ENCODE measurements around the gene NDUFAF4.

DNA sequence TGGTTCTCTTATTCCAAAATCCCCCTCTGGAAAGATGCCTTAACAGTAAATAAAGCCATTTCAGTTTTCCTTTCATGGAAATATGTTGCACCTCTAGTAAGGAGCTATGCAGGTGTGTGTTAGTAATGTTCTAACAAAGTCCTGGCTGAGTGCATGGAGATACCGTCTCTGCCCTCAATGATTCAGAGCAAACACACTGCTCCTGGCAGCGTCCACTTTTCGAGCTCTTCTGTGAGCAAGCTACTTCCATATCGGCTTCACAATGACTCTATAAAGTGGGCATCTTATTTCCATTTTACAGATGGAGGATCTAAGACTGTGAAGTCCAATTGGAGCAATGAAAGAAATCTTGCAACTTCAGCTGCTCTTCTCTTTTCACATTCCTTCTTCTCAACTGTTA is 30.0 kb upstream of the NDUFAF4 start:
- TF ChIP-seq, protein P1, sequence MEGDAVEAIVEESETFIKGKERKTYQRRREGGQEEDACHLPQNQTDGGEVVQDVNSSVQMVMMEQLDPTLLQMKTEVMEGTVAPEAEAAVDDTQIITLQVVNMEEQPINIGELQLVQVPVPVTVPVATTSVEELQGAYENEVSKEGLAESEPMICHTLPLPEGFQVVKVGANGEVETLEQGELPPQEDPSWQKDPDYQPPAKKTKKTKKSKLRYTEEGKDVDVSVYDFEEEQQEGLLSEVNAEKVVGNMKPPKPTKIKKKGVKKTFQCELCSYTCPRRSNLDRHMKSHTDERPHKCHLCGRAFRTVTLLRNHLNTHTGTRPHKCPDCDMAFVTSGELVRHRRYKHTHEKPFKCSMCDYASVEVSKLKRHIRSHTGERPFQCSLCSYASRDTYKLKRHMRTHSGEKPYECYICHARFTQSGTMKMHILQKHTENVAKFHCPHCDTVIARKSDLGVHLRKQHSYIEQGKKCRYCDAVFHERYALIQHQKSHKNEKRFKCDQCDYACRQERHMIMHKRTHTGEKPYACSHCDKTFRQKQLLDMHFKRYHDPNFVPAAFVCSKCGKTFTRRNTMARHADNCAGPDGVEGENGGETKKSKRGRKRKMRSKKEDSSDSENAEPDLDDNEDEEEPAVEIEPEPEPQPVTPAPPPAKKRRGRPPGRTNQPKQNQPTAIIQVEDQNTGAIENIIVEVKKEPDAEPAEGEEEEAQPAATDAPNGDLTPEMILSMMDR (IDR thresholded peaks at IDR 0.05; ENCODE audit: control extremely low read depth in 1 of 3, insufficient read depth in 1 of 3, low read depth in 1 of 3, low read length in 3 of 3): no peak
- no peak for TF ChIP-seq MAFK (IDR thresholded peaks at IDR 0.05; ENCODE audit: low read depth, low read length)
- TF ChIP-seq BRCA1 (IDR thresholded peaks at IDR 0.05; ENCODE audit: low read depth, low read length): no peak

Data from H1 (cell line).